HepG2 (cell line): Measurements from ENCODE around the gene MED15. TPM values are rescaled to one million over a fixed set of nuclear protein-coding genes. Genes with fewer than 3 reads are reported as not detected.
A peak's percentile ranks its signal among the peaks of the same experiment; 100 is the strongest.

ENCODE experiments used
- AFF4 ChIP-seq: sonication (generic); formaldehyde crosslinking; IDR thresholded peaks from 2 replicates; pipeline ENCODE4 v1.4.0; 2020; ENCODE audit warnings: missing genetic modification reagents
- HNRNPK ChIP-seq: fragments of 200-400 bp; formaldehyde crosslinking; IDR thresholded peaks from 2 replicates; pipeline ENCODE4 v1.6.1; 2018; ENCODE audit warnings: low read length, low read depth, moderate library complexity, mild to moderate bottlenecking; ENCODE audit not compliant: poor library complexity, severe bottlenecking
- JUN ChIP-seq: sonication (generic); formaldehyde crosslinking; IDR thresholded peaks from 2 replicates; pipeline ENCODE4 v1.4.0; 2020; ENCODE audit warnings: mild to moderate bottlenecking, missing genetic modification reagents
- KMT2B ChIP-seq: IDR thresholded peaks from 2 replicates; pipeline ENCODE4 v1.6.1; 2016; ENCODE audit warnings: missing genetic modification reagents, missing compliant biosample characterization
- LCORL ChIP-seq, 2 experiments: fragments of 450-650 bp in 1 of 2; sonication (generic) in 1 of 2; formaldehyde crosslinking in 1 of 2; IDR thresholded peaks; 2 replicates each; pipeline versions ENCODE4 v1.5.0 to v1.6.1; 2017 to 2020; ENCODE audit warnings: antibody characterized with exemption in 1 of 2, missing genetic modification reagents in 1 of 2
- MXD1 ChIP-seq: sonication (generic); formaldehyde crosslinking; IDR thresholded peaks from 2 replicates; pipeline ENCODE4 v1.4.0; 2020; ENCODE audit warnings: mild to moderate bottlenecking, missing genetic modification reagents
- NFYC ChIP-seq: IDR thresholded peaks from 2 replicates; pipeline ENCODE4 v1.6.1; 2016; ENCODE audit warnings: missing genetic modification reagents, missing compliant biosample characterization
- POLR2AphosphoS2 ChIP-seq: IDR thresholded peaks from 2 replicates; pipeline ENCODE4 v1.6.1; 2011; ENCODE audit warnings: low read depth, low read length, improper control_type of control experiment
- RBM22 ChIP-seq: fragments of 200-400 bp; formaldehyde crosslinking; optimal IDR thresholded peaks from 2 replicates; pipeline ENCODE3; 2017; ENCODE audit warnings: mild to moderate bottlenecking, low read length, moderate library complexity
- RXRB ChIP-seq: IDR thresholded peaks from 2 replicates; pipeline ENCODE4 v1.6.1; 2016; ENCODE audit warnings: borderline replicate concordance, missing genetic modification reagents, missing compliant biosample characterization
- TSC22D2 ChIP-seq: sonication (generic); formaldehyde crosslinking; IDR thresholded peaks from 2 replicates; pipeline ENCODE4 v1.5.1; 2020; ENCODE audit warnings: missing genetic modification reagents, mild to moderate bottlenecking, borderline replicate concordance
- UBTF ChIP-seq: sonication (generic); formaldehyde crosslinking; IDR thresholded peaks from 2 replicates; pipeline ENCODE4 v1.4.0; 2020; ENCODE audit warnings: mild to moderate bottlenecking, missing genetic modification reagents
- YEATS2 ChIP-seq: sonication (generic); formaldehyde crosslinking; IDR thresholded peaks from 2 replicates; pipeline ENCODE4 v1.4.0; 2020; ENCODE audit warnings: missing genetic modification reagents, borderline replicate concordance
- ZBTB25 ChIP-seq: IDR thresholded peaks from 2 replicates; pipeline ENCODE4 v1.6.1; 2018; ENCODE audit warnings: missing genetic modification reagents
- ZNF280B ChIP-seq: sonication (generic); formaldehyde crosslinking; IDR thresholded peaks from 2 replicates; pipeline ENCODE4 v1.5.0; 2020; ENCODE audit warnings: missing genetic modification reagents, mild to moderate bottlenecking, borderline replicate concordance
- ZNF430 ChIP-seq: sonication (generic); formaldehyde crosslinking; IDR thresholded peaks from 2 replicates; pipeline ENCODE4 v1.9.0; 2021; ENCODE audit warnings: mild to moderate bottlenecking, missing genetic modification reagents
- ZNF446 ChIP-seq: sonication (generic); formaldehyde crosslinking; IDR thresholded peaks from 2 replicates; pipeline ENCODE4 v1.5.0; 2020; ENCODE audit warnings: mild to moderate bottlenecking, missing genetic modification reagents
- ZNF644 ChIP-seq: IDR thresholded peaks from 2 replicates; pipeline ENCODE4 v1.6.1; 2016; ENCODE audit warnings: low read depth
- polyA plus RNA-seq, 8 experiments: library from polyadenylated mRNA; depleted of rRNA in 3 of 8; stranded (reverse) in 7 of 8; unstranded in 1 of 8; fragments of >200 nt; fragmentation: Illumina TruSeq in 4 of 8; extraction: Trizol in 4 of 8; gene quantifications; 2 replicates each; pipeline versions ENCODE4 v1.2.1 to v1.2.3, GENCODE V29; 2011 to 2016; ENCODE audit warnings: low read depth in 4 of 8, missing spikeins in 1 of 8, mixed read lengths in 1 of 8; ENCODE audit not compliant: insufficient read depth in 1 of 8
- total RNA-seq, 5 experiments: library from RNA; depleted of rRNA; stranded (reverse); fragments of >200 nt; fragmentation: Illumina TruSeq; extraction: Trizol; gene quantifications; 2 replicates each; pipeline ENCODE4 v1.2.3, GENCODE V29; 2016; ENCODE audit warnings: low read depth in 1 of 5

MED15 gene
- total and polyA plus RNA-seq, 2 of the 13 experiments (the other 11 are each of a cell fraction or from before 2014, with no cell fraction given): 14.3 to 27.0 TPM

- TF ChIP-seq MXD1 (CRISPR knock-in tag) (no peak; the same call in 1 of the 2 replicates), RXRB (CRISPR knock-in tag) (peak; percentile 43), ZNF280B (CRISPR knock-in tag) (no peak), UBTF (CRISPR knock-in tag) (peak; percentile 20; the same call in 1 of the 2 replicates), ZNF644 (CRISPR knock-in tag) (no peak), YEATS2 (CRISPR knock-in tag) (peak; percentile 58; the same call in 1 of the 2 replicates), TSC22D2 (CRISPR knock-in tag) (no peak), NFYC (CRISPR knock-in tag) (peak; percentile 16; the same call in 1 of the 2 replicates), AFF4 (CRISPR knock-in tag) (peak; percentile 36; the same call in 1 of the 2 replicates), JUN (CRISPR knock-in tag) (peak; percentile 64; the same call in 1 of the 2 replicates), ZBTB25 (CRISPR knock-in tag) (peak; percentile 75; the same call in 1 of the 2 replicates), LCORL (IDR thresholded peaks at IDR 0.05) (peak; percentile 38; the same call in 1 of the 2 replicates), LCORL (CRISPR knock-in tag; IDR thresholded peaks at IDR 0.05) (no peak), HNRNPK (peak; percentile 75), POLR2AphosphoS2 (no peak), ZNF446 (CRISPR knock-in tag) (no peak), RBM22 (no peak), ZNF430 (no peak), KMT2B (0 out of 2 replicates have a peak, but pooled peaks have one; percentile 43)
Observed at GRCh38 chr22:20495861-20496681, 11.3 kb upstream of the MED15 start (continued).
